Medulla oblongata (tissue), 1 donor: ENCODE data around the gene NECAB2.

Experiments
- DNase-seq: peaks from one replicate; pipeline ENCODE4 v3.0.0-alpha.2; 2015; ENCODE audit errors: extremely low spot score

The NECAB2 gene

DNA sequence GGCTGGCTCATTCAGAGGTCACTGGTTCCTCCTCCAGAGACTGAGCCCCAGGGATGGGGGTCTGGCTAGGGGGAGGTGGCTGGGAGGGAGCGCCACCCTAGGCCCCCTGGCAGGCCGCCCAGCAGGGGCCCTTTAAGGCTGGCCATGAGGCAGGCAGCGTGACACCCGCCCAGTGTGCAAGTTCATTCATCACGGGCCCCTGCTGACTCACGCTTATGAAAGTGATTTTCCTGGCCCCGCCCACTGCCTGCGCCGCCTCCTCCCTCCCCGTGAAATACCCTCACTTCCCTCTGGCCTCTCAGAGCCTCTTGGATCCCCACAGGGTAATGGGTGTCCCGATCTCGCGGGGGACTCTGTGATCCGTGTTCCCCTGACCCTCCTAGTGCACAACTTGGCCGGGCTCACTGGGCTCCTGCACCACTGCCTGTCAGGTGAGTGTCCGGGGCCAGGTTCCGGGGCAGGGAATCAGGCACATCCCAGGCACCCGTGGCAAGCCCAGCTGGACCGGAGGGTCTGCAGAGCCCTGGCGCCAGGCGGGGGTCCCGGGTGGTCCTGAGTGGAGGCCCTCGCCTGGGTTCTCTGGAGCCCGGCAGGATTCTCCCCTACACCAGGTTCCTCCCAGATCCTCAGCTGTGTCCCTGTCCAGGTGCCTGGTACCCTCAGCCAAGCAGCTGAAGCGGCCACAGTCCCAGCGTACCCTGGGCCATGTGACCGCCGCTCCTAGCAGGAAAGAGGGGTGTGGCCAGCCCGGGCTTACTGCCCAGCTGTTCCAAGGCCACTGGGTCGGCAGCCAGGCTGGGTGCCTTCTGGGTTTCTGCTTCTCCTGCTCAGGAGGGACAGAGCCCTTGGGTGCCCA lies 14.9 kb upstream of the NECAB2 start, which contains the start of gene OSGIN1:
Gene OSGIN1 (plus strand): TSS at position 301 of the 856 bp plus-strand sequence. CDS start 4,432 bp downstream, outside the sequence.
- peak; percentile 91 for DNase-seq

DNA sequence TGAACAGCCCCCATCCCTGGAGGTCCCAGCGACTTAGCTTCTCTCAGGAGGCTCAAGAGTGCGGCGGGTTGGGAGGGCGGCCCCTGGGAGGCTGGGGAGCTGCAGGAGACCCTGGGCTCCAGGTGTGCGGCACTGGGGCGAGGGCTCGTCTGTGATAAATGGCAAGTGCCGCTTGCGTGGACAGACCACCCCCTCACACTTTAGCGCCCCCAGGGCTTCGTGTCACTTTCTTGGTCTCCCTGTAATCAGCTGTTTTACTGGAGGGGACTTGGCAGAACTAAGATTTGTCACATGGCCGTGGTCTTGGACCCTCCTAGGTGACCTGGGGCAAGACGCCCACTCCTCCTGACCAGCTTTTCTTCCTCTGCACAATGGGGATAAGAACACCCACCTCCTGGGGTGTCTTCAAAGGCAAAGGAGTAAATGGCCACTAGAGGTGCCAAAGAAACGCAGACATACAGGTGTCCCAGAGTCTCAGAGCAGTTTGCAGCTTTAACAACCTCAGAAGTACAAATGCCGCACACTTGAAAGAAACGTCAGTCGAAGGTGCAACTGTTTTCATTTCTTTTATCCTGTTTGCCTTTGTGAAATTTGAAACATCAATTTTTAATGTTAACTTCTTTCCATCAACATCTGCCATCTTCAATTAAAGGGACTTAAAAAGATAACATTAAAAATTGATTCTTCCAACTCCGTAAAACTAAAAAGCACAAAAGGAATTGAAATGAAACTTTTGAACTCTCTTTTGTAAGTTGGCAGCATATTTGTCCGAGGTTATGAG lies 14.1 kb upstream of the NECAB2 start:
- peak; percentile 44 for DNase-seq

GRCh38 chr16:83954577-83955016 lies 13.4 kb upstream of the NECAB2 start:
- DNase-seq = no peak

- no peak for DNase-seq
Measured at GRCh38 chr16:83955218-83956130, 12.6 kb upstream of the NECAB2 start.

GRCh38 chr16:83956336-83957289 lies 11.4 kb upstream of the NECAB2 start:
- peak; percentile 77 for DNase-seq

GRCh38 chr16:83957296-83957855 lies 10.7 kb upstream of the NECAB2 start:
- no peak for DNase-seq

- DNase-seq = no peak
Measured at GRCh38 chr16:83958137-83958845, 9.8 kb upstream of the NECAB2 start.

DNA sequence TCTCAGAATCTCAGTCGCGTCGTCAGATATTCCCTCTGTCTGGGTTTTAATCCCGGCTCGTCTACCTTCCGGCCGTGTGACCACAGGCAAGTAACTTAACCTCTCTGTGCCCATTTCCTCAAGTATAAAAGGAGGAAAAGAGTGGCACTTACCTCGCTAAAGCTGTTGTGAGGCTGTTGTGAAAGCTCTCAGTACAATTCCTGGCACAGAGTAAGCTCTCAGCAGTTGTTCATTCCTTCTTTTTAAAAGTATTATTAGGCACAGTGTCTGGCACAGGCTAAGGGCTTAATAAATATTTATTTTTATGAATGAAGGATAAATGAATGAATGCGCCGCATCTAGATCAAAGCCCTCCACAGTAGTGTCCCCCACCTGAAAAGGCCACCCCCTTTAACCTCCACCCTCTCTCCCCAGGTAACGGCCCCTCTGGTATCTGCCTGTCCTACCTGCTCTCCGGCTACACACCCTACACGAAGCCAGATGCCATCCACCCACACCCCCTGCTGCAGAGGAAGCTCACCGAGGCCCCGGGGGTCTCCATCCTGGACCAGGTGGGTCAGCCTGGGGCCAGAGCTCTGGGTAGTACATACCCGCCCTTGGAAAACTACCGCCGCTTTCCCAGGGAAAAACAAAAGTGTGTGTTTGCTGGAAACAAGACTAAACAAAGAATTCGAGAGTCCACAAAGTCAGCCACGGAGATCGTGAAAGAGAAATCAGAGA lies 9.0 kb upstream of the NECAB2 start:
- no peak for DNase-seq

DNA sequence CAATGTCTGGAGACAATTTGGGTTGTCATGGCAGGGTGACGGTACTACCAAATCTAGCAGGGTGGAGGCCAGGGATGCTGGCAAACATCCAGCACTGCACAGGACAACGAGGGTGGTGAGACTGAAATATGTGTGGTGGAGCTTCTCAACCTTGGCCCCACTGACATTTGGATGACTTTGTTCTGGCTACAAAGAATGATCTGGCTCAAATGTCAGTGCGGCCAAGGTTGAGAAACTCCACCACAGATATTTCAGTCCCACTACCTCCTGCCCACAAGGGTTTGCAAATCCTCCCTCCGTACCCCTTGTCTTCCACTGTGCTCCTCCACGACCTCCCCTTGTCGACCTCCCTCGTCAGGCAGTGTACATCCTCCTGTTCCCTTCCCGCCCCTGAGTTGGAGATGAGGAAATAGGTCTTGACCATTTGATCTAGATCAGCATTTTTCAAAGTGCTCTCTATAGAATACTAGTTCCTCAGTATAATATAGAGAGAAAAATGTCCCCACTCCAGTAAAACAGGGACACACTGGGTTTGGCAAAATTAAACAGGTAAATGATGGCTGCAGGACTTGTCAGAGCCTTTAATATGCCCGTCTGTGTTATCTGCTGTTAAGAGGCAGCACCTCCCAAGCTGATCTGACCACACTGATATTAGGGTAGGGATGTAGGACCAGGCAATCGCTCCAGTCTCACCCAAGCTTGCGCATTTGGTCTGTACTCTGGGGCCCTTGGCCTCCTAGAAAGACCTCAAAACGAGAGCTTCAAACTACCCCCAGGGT lies 8.2 kb upstream of the NECAB2 start:
- no peak for DNase-seq

DNA sequence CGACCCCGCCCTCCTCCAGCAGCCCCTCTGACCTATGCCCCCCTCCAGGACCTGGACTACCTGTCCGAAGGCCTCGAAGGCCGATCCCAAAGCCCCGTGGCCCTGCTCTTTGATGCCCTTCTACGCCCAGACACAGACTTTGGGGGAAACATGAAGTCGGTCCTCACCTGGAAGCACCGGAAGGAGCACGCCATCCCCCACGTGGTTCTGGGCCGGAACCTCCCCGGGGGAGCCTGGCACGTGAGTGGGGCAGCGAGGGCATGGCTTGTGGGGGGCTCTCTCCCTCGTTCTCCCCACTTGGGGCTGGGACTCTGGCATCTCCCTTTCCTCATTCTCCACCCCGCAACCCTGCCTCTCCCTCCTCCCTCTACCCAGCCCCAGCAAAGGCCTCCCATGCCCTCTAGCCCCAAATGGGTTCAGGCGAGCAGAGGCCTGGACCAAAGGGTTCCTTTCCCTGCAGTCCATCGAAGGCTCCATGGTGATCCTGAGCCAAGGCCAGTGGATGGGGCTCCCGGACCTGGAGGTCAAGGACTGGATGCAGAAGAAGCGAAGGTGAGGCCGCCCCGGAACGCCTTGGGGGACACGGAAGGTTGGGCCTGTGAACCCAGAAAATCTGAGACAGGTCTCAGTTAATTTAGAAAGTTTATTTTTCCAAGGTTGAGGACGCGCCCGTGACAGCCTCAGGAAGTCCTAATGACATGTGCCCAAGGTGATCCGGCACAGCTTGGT lies 7.4 kb upstream of the NECAB2 start:
- no peak for DNase-seq

- DNase-seq = no peak
Measured at GRCh38 chr16:83961591-83961990, 6.5 kb upstream of the NECAB2 start.

DNA sequence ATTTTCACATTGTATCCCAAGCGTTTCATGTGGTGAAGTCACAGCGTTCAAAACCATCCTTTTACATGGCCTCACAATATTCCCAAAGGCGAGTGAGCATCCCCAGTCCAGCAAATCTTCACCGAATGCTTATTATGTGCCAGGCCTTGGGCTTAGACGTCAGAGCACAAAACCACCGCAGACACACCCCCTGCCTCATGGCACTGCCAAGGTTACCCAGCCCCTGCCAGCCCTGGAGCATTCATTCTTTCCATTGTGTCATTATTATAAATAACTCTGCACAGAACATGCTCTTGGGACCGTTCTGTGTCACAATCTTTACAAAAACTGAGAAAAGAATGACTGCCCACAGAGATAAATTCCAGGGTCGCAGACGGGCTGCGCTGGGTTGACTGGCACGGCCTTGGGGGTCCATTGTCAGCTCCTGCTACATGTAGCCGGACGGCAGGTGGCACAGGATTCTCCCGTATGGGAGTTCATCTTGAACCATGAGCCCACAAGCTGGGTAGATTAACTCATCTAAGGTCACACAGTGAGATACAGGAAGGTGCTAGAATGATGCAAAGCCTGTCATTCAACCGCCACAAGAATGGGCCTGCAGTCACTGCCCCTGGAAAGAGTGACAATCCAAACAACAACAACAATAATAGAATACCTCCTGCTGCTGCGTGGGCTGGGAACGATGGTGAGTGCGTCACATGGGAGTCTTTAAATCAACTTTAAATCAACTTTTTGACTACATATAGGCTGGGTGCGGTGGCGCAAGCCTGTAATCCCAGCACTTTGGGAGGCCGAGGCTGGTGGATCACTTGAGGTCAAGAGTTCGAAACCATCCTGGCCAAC lies 4.5 kb upstream of the NECAB2 start:
- no peak for DNase-seq

GRCh38 chr16:83964684-83965443 lies 3.2 kb upstream of the NECAB2 start:
- no peak for DNase-seq

- no peak for DNase-seq
Measured at GRCh38 chr16:83965444-83966152, 2.4 kb upstream of the NECAB2 start.

- no peak for DNase-seq
Measured at GRCh38 chr16:83966153-83966696, 1.8 kb upstream of the NECAB2 start.
